ENCODE results near the gene OR2H1.

The OR2H1 gene

DNA sequence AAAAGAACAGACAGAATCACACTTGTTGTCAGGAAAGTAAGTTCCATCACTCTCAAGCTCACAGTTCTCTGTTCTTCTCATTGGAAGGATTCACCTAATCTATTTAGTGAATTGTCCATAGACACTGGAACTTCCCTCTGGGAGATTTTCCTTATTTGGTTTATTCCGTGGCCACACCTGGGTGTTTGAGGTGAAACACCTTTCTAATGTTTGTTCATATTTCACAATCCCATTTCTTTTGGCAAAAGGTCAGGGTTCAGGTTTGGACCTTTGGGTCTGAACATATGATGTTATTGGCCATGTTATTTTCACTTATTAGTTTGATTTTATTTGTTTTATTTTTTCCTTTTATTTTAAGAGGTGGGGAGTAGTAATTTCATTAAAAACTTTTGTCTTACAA, 26.8 kb downstream of the OR2H1 start:
- DNase-seq (ENCODE audit: low read depth, low spot score): no peak

DNA sequence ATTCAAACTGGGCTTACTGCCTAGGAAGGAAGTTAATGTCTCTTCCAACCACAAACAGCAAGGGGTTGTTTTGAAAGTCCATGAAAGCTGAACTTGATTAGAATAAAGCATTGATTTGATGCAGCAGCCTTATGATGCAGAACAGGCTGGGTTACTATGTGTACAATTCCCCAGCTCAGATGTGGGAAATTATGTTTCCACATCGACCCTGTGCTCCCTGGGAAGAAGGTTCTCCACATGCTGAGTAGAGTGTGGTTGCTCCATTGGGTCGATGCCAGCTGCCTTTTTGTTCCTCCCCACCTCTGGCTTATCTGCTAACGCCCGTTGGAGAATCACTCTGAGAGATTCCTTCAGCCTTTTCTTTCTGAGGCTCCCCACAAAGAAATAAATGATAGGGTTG, 29.6 kb downstream of the OR2H1 start:
- no peak for DNase-seq (ENCODE audit: low read depth, low spot score)

DNA sequence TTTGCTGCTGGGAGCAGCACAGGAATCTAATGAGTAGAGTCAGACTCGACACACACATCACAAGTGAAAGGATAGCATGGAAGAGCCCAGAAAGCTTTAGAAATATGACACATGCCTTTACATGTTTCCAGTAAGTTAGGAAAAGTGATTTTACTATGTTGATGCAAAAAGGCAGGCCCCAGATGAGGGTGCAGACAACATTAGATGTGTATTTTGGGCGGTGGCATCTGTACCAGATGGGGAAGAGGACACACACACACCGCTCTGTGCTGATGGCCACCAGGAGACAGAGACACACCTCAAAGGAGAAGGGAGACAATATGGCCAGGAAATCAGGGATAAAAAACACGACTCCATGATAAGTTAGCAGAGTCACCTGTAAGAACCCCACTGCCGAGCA, 30.2 kb downstream of the OR2H1 start:
- no peak for DNase-seq (ENCODE audit: low read depth, low spot score)

DNA sequence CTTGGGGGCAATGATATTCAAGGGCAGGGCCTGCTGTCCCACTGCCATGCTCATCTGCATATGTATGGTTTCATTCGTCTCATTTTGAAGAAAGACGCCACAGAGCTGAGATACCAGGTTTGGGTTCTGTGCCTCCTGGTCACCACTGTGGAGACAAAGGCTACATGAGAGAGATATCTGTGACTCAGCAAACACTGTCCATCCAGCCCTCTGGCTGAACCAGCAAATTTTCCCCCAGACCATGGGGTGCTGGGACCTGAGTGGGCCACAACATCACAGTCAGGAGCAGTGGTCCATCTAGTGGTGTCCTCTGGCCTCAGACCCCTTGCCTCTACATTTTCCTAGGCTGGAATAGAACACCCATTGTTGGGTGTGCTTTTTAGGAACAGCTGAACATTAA, 30.7 kb downstream of the OR2H1 start, which contains the start of gene MAS1L:
Gene MAS1L (minus strand): TSS at position 297 of the 400 bp plus-strand sequence. CDS start 54 bp downstream, at position 243.
- no peak for DNase-seq (ENCODE audit: low read depth, low spot score)

DNA sequence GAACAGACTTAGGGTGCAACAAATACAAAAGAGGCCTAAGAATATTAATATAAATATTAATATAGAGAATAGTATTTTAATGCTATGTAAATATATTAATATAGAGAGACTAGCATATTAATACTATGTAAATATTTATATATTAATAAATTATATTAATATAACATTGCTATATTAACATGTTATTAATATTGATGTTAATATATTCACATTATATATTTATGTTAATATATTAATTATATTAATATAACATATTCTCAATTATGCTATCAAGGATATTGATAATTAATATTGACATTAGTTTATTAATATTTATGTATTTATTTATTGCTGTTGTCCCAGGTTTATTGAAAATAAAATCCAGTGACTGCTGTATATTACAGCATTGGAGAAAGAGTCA, 31.9 kb downstream of the OR2H1 start:
- DNase-seq (ENCODE audit: low read depth, low spot score): no peak

DNA sequence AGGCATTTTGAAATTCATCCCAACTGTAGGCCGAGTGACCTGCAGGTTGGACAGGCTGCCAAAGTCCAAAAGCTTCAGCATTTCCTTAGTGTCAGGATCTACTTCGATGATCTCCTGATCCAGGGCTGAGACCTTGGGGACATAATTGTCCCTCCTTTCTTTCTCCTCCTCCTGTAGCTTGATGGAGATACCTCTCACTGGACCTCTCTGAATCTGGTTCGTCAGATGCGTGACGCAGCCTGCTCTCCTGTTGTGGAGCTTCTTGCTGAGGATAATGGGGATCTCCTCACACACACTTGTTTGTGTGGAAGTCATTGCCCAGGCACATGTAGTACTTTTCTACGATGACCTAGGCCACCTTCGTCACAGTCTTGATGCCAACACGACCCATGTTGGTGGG, 32.3 kb downstream of the OR2H1 start:
- DNase-seq (ENCODE audit: low read depth, low spot score): no peak

DNA sequence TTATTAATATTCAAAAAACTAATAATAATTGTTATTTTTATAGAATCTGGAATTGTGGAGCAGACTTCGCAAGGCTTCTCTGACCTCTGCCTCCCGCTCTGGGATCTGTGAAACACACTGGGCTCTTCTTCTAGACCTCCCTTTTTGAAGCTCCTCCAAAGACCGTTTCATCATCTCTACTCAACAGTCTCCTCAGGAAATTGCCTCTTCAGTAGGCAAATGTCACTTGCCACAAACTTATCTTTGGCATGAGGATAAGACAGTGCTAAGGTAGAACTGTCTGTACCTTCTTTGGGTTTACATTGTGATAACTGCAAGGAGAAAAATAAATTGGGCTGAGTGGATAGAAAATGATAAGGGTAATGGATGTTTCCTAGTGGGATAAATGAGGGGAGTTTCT, 33.1 kb downstream of the OR2H1 start:
- DNase-seq (ENCODE audit: low read depth, low spot score): no peak

DNA sequence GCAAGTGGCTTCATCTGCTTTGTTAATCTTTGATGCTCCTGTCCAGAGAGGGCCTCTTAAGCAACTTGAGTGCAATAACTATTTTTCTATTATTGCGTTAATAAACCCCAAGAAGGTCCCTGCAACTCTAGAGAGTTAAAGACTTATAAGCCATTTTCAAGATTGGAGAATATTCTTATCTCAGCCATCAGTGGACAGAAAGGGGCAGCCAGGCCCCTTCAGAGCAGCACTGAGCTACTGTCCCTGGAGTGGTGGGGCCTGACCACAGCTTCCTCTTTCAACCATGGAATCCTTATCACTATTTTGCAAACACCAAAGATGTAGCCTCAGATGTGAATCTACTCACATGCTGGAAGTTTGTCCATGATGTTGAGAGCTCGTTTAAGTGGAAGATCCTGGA, 33.6 kb downstream of the OR2H1 start:
- no peak for DNase-seq (ENCODE audit: low read depth, low spot score)

DNA sequence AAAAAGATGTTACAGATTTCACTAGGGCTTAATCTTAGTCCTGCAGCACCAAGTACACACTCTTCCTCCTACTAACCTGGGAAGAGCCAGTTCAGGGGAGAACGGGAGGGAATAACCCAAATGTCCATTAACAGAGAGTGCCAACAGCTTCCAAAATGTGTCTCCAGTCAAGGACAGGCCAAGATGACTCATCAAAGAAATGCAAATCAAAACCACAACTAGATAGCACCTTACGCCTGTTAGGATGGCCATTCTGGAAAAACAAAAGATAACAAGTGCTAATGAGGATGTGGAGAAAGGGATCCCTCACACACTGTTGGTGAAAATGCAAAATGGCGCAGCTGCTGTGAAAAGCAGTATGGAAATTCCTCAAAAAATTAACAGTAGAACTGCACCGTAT, 34.6 kb downstream of the OR2H1 start:
- no peak for DNase-seq (ENCODE audit: low read depth, low spot score)

DNA sequence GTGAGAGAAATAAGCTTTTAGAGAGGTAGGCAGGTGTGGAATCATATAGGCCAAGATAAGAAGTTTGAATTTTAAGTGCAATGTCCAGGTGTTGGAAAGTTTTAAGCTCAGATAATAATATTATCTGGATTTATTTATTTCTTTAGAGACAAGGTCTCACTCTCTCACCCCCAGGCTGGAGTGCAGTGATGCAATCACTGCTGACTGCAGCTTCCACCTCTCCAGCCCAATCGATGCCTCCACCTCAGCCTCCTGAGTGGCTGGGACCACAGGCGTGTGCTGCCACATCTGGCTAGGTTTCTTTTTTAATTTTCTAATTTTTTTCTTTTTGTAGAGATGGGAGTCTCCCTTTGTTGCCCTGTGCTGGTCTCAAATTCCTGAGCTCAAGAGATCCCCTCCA, 36.3 kb downstream of the OR2H1 start:
- no peak for DNase-seq (ENCODE audit: low read depth, low spot score)

DNA sequence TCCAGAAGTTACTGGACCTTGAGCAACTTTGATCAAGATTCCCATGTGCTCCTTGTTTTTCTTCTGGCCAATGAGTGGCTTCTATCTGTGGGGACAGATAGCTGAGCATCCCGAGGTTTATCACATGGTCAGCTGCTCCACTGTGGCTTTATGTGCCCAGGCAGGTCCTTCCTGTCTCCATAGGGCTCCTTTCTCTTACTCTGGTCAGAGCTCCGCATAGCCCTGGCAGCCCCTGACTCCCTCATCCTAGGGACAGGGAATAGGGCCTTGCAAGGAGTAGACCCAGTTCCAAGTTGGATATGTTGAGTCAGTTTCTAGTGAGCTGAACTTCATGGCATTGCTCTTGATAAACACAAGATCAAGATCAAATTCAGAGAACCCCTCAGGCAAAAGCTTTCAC, 37.2 kb downstream of the OR2H1 start:
- no peak for DNase-seq (ENCODE audit: low read depth, low spot score)

DNA sequence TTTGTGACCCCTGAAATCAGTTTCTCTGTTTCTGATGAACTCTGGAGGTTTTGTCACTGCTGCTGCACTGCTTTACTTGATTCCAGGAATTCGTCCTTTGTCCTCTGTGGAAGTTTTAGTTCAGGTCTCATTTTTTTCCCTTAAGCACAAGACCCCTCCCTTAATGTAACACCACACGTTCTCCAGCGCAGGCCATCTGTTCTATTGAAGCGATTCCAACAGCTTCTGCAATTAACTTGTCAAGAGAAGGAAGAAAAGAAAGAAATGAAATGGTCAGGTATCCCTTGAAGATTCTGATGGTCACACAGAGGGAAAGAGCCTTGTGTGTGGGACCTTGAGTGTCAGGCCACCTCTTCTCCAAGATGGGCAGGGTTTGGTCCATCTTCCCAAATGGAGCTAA, 38.6 kb downstream of the OR2H1 start:
- no peak for DNase-seq (ENCODE audit: low read depth, low spot score)

DNA sequence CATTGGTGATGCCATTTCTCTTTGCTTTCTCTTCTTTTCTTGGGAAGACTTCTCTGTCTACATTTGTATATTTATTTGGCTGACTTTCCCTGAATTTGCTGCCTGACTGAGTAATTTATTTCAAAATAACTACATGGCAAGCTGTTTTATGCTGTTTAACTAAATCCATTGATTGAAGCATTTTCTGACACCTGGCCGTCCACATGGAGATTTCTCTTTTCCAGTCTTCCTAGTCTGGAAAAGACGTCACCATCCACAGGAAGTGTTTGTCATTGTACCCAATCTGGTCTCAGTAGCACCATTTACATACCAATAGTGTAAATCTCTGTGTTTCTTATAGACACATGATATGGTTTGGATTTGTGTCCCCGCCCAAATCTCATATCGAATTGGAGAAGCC, 40.0 kb downstream of the OR2H1 start:
- no peak for DNase-seq (ENCODE audit: low read depth, low spot score)

DNA sequence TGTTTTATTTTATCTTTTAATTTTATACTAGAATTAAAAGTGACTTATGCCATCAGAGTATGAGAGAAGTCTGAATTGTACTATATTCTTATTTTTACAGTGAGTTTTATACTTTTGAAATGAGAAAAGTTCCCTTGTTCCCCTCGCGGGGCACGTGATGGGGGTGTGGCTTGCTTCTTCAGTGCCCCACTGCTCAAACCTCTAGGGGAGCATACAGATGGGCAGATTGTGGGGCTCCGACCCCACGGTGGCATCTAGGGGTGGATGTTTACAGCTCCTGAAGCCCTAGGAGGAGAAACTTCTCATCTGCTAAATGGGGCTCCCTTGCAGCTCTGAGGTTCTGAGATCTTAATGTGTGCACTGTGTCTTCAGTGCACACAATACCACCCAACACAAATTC, 42.7 kb downstream of the OR2H1 start:
- DNase-seq (ENCODE audit: low read depth, low spot score): no peak

DNA sequence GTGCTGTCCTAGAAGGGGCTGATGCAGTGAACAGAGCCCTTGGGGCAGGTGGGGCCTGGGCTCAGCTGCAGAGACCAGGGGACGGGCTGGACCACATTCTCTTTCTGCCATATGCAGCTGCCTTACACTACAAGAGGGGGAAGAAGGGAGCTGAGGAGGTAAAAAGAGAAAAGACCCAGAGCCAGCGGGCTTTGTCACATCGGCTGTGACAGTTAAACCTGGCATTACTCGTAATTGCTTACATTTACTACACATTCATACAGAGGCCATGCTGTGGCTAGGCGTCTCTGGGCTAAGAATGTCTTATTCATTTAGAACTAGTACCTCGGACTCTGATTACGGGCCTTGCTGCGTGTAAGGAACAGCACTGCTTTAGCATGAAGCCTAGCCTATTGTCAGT, 43.6 kb downstream of the OR2H1 start:
- DNase-seq (ENCODE audit: low read depth, low spot score): no peak

DNA sequence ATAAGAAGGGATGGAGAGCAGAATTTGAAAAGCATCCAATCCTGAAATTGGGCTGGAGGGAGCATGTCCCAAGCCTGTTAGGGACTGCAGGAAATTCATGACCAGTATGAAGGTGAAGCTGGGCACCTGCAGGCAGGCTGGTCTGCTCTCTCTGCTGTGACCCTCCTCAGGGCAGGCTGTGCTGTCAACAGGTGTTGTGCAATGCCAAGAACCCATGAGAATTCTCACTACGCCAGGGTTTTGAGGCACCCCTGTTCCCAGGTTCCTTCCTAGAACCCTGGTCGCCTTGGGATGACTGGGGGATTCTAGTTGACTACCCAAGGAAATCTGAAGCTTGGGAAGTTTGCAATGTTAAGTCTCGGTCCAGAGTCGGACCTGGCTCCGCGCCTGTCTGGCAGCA, 44.2 kb downstream of the OR2H1 start:
- DNase-seq (ENCODE audit: low read depth, low spot score): no peak

DNA sequence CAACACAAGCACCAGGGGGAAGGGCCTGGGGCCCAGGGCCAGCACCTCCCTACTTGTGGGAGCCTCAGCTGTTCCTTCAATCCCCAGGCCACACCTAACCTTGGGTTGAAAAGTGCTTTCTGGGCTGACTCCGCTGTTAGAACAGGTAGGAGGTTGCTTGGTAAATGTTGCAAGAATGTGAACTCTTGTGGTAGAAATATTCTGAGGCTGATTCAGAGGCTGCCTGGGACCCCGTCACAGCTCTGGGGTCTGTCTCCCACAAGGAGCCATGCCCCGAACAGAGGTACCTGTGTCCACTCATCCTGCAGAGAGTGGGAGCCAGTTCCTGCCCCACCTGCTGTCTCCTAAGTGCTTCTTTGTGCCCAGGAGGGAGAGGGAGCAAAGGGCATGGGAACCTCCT, 45.2 kb downstream of the OR2H1 start:
- no peak for DNase-seq (ENCODE audit: low read depth, low spot score)

DNA sequence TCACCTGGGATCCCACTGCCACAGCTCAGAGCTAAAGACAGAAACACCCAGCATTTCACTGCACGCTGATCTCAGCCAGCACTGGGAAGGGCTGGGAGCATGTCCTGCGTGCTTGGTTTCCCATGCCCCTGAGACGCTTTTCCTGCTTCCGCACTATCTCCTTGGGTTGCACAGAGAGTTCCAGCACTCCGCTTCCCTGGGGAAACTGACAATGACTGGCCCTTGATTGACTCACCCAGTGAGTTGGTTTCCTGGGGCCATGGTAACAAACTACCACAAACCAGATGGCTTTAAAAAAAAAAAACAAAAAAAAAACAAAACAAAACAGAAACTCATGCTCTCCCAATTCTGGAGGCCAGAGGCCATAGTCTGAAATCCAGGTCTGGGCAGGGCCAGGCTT, 45.6 kb downstream of the OR2H1 start:
- no peak for DNase-seq (ENCODE audit: low read depth, low spot score)

DNA sequence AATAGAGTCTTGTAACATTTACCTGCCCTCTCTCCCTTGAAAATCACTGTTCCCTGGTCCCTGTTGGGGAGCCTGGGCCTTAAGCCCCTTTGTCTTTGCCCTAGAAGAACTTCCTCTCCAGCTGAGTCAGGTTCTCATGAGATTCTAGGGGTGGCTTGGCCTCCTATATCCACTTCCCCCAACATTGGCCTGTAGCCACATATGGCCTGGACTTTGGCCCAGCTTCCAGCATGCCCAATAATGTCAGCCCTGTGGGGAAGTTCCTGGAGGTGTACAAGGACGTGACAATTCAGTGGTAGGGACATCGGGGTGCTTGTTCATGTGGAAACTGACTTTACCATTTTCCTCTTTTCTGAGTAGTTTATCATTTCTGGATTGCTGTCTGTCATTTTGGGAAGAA, 48.0 kb downstream of the OR2H1 start:
- no peak for DNase-seq (ENCODE audit: low read depth, low spot score)

DNA sequence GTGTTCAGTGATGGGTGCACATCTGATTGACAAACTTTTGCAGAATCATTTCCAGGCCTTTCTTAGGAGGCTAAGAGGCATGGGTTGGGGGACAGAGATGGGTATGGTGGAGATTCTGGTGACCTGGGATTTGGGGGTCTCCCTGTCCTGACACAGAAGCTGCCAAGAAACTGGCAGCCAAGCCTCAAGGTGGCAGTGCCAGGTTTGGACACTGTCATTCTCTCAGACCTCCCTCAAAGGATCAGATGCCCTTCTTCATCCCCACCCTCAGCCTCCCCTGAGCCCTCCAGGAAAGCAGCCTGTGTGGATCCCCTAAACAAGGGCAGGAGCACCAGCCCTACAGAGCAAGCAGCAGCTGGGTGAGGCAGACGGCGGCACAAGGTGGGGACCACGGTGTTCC, 48.9 kb downstream of the OR2H1 start:
- no peak for DNase-seq (ENCODE audit: low read depth, low spot score)

DNA sequence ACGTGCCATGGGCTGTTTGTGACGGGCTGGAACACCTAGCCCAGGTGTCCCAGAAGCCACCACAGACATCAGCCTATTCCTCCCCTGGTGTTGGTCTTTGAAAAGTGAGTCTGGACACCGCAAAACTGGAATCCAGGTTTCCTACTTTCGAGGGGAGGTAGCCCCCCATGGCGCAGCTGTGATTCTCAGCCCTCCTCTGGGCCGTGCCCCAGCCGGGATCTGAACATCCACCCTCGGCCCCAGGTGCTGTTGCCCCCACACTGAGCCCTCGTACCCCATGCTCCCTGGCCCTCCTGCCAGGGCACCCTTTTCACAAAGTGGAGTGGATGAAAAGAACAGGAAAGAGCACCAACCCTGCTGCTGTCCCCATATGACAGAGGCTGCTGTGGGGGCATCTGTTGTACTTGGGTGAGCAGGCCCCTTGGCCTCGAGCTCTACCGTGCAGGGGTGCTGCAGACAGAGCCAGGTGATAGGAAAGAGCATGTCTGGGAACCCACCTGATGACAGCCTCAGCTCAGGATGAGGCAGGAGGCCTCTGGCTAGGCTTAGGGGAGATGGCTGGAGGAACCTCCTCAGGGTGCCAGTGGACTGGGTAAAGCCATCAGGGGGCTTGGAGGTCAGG, 49.6 kb downstream of the OR2H1 start:
- DNase-seq (ENCODE audit: low read depth, low spot score): no peak

DNA sequence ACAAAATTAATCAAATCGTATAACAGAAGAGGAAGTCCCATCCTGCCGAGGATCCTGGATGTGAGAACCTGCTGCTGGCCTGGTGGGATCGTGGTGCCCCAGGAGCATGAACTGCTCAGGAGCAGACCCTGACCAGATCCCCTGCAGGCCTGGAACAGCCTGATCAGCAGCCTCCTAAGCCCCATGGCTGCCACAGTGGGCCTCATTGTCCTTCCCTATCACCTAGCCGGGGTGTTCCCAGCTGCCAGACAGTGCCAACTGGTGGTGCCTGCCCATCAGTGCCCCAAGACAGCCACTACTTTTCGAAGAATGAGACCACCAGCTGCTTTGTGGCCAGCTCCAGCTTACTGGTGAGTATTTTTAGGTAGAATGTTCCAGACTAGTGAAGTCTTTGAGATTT, 50.4 kb downstream of the OR2H1 start:
- no peak for DNase-seq (ENCODE audit: low read depth, low spot score)

DNA sequence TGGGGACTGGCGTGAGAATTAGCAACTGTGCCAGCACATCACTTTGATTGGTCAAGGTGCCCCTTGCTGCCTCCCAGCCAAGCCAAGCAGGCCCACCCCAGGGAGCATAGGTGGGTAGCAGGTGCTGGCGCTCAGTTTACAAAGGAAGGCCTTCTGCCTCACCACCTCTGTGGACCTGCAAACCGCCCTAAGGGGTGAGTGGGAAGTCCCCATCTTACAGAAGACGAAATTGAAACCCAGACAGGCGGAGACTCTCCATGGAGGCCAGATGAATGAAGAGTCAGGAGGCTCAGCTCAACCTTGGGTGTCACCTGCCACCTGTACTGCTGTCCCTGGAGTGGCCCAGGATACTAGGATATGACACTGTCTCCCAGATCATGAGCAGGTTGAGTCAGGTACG, 52.3 kb downstream of the OR2H1 start:
- no peak for DNase-seq (ENCODE audit: low read depth, low spot score)

DNA sequence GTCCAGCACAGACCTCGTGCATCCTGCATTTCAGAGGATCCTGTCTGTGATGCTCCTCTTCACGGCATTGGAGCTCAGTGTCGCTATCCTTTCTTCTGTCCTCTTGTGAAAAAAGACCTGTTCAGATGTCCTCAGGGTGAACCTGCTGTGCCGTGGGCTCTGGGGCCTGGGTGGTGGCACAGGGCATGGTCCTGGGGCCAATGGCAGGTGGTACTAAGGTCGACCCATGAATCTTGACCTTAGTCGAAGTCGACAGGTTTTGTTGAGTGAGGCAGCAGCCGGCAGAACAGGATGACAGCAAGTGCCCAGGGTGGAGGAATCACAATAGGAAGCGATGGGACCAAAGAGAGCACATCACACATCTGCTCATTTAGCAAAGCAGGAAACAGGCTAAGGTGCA, 52.8 kb downstream of the OR2H1 start:
- DNase-seq (ENCODE audit: low read depth, low spot score): no peak

All from iPS DF 19.7 (cell line).